ENCODE results near the gene PDZK1. TPM values are rescaled to one million over a fixed set of nuclear protein-coding genes. Genes with fewer than 3 reads are reported as not detected.
"Not testable (repeated sequence)": the region's sequence is repeated elsewhere in the genome, so short reads cannot be mapped to it uniquely, and the experiment has no call there.

Gene PDZK1
- total RNA-seq, 1 experiment from 2014 or later = 8.2 TPM

- DNase-seq (ENCODE audit: low spot score) = not testable (repeated sequence)
Measured at GRCh38 chr1:145656245-145656943, 50.8 kb downstream of the PDZK1 start.

GRCh38 chr1:145643990-145644389 is 63.2 kb downstream of the PDZK1 start:
- not testable (repeated sequence) for DNase-seq (ENCODE audit: low spot score)

- DNase-seq (ENCODE audit: low spot score) = not testable (repeated sequence)
Measured at GRCh38 chr1:145641886-145642285, 65.3 kb downstream of the PDZK1 start.

GRCh38 chr1:145636237-145636636 is 70.9 kb downstream of the PDZK1 start:
- DNase-seq (ENCODE audit: low spot score) = not testable (repeated sequence)

- not testable (repeated sequence) for DNase-seq (ENCODE audit: low spot score)
Measured at GRCh38 chr1:145622177-145622576, 85.0 kb downstream of the PDZK1 start.

Other genes with a start within 250 kb of the PDZK1 start
- gene GPR89A, start 99.4 kb downstream of the PDZK1 start, total RNA-seq (2014; rRNA removed; shearing (Covaris generic)) = 14.1 and 19.8 TPM in 2 replicates
- gene CD160, start 12.1 kb upstream of the PDZK1 start, total RNA-seq (2014; rRNA removed; shearing (Covaris generic)) = not detected in 2 replicates
- 6.5 and 9.9 TPM in 2 replicates for gene RNF115, start 116.7 kb upstream of the PDZK1 start, total RNA-seq (2014; rRNA removed; shearing (Covaris generic))
- 14.8 and 19.7 TPM in 2 replicates for gene POLR3C, start 116.8 kb upstream of the PDZK1 start, total RNA-seq (2014; rRNA removed; shearing (Covaris generic))
- 0.63 and 1.6 TPM in 2 replicates for gene NUDT17, start 138.3 kb upstream of the PDZK1 start, total RNA-seq (2014; rRNA removed; shearing (Covaris generic))
- 15.8 and 25.2 TPM in 2 replicates for gene PIAS3, start 151.7 kb upstream of the PDZK1 start, total RNA-seq (2014; rRNA removed; shearing (Covaris generic))
- 0.29 and 0.46 TPM in 2 replicates for gene ANKRD35, start 178.5 kb upstream of the PDZK1 start, total RNA-seq (2014; rRNA removed; shearing (Covaris generic))
- 0.08 and 0.10 TPM in 2 replicates for gene ITGA10, start 202.7 kb upstream of the PDZK1 start, total RNA-seq (2014; rRNA removed; shearing (Covaris generic))
- gene PEX11B, start 211.3 kb upstream of the PDZK1 start, total RNA-seq (2014; rRNA removed; shearing (Covaris generic)) = 10.5 and 11.1 TPM in 2 replicates
- gene RBM8A, start 220.1 kb upstream of the PDZK1 start, total RNA-seq (2014; rRNA removed; shearing (Covaris generic)) = 88.3 and 93.5 TPM in 2 replicates

All from HT-29 (cell line).